ENCODE measurements around the gene B4GALT4.

The B4GALT4 gene

GRCh38 chr3:119181765-119182164, 58.9 kb downstream of the B4GALT4 start:
- Histone ChIP-seq H3K79me2 (ENCODE audit: low read length) (no peaks in the 10 kb centered on the region), H3K4me1 (ENCODE audit: low read length) (no peaks in the 10 kb centered on the region), H3F3A (ENCODE audit: insufficient read depth, low read length) (no peaks in the 10 kb centered on the region), H3K27me3 (replicated peaks; ENCODE audit: insufficient read depth, low read length) (no peaks in the 10 kb centered on the region), H3K36me3 (replicated peaks; ENCODE audit: insufficient read depth, low read length) (no peaks in the 10 kb centered on the region), H3K9me3 (replicated peaks; ENCODE audit: insufficient read depth, low read length) (no peaks in the 10 kb centered on the region), H3K9ac (ENCODE audit: low read length) (no peak overlapping the region), H3K4me2 (ENCODE audit: low read depth, low read length) (no peak overlapping the region), H3K4me3 (ENCODE audit: low read length) (no peak overlapping the region), H3K27ac (ENCODE audit: low read length) (no peak overlapping the region), H3K9me2 (replicated peaks; ENCODE audit: insufficient read depth, low read length) (no peaks in the 10 kb centered on the region), H4K20me1 (ENCODE audit: insufficient read depth, low read length) (no peaks in the 10 kb centered on the region), H2AFZ (ENCODE audit: low read length) (no peak overlapping the region)
- no peak for TF ChIP-seq EZH2 (optimal IDR thresholded peaks at IDR 0.05; ENCODE audit: low read depth, low read length)
- TF ChIP-seq CTCF (IDR thresholded peaks at IDR 0.05; ENCODE audit: low read length): no peak
- TF ChIP-seq EZH2phosphoT487 (IDR thresholded peaks at IDR 0.05; ENCODE audit: low read length): no peak
- DNase-seq: no peak

- Histone ChIP-seq H4K20me1 (ENCODE audit: insufficient read depth, low read length) (no peaks in the 10 kb centered on the region), H3K4me2 (ENCODE audit: low read depth, low read length) (no peak overlapping the region), H3K9me2 (replicated peaks; ENCODE audit: insufficient read depth, low read length) (no peaks in the 10 kb centered on the region), H3K9ac (ENCODE audit: low read length) (no peak overlapping the region), H3F3A (ENCODE audit: insufficient read depth, low read length) (no peaks in the 10 kb centered on the region), H3K79me2 (ENCODE audit: low read length) (no peaks in the 10 kb centered on the region), H3K4me1 (ENCODE audit: low read length) (no peaks in the 10 kb centered on the region), H2AFZ (ENCODE audit: low read length) (no peak overlapping the region), H3K9me3 (replicated peaks; ENCODE audit: insufficient read depth, low read length) (no peaks in the 10 kb centered on the region), H3K36me3 (replicated peaks; ENCODE audit: insufficient read depth, low read length) (no peaks in the 10 kb centered on the region), H3K27me3 (replicated peaks; ENCODE audit: insufficient read depth, low read length) (no peaks in the 10 kb centered on the region), H3K27ac (ENCODE audit: low read length) (no peak overlapping the region), H3K4me3 (ENCODE audit: low read length) (no peak overlapping the region)
- no peak for DNase-seq
- TF ChIP-seq EZH2phosphoT487 (IDR thresholded peaks at IDR 0.05; ENCODE audit: low read length): no peak
These were observed 63.4 kb downstream of the B4GALT4 start for GRCh38 chr3:119177321-119177720.

GRCh38 chr3:119176778-119177177, 63.9 kb downstream of the B4GALT4 start:
- H3K36me3 ChIP-seq (replicated peaks; ENCODE audit: insufficient read depth, low read length): no peaks in the 10 kb centered on the region
- TF ChIP-seq EZH2 (optimal IDR thresholded peaks at IDR 0.05; ENCODE audit: low read depth, low read length) (no peak), EZH2phosphoT487 (IDR thresholded peaks at IDR 0.05; ENCODE audit: low read length) (no peak), CTCF (IDR thresholded peaks at IDR 0.05; ENCODE audit: low read length) (no peak)
- H3K27me3 ChIP-seq (replicated peaks; ENCODE audit: insufficient read depth, low read length): no peaks in the 10 kb centered on the region
- H2AFZ ChIP-seq (ENCODE audit: low read length): no peak overlapping the region
- no peaks in the 10 kb centered on the region for H4K20me1 ChIP-seq (ENCODE audit: insufficient read depth, low read length)
- no peaks in the 10 kb centered on the region for H3K4me1 ChIP-seq (ENCODE audit: low read length)
- no peak for DNase-seq
- H3K27ac ChIP-seq (ENCODE audit: low read length): no peak overlapping the region
- no peaks in the 10 kb centered on the region for H3K79me2 ChIP-seq (ENCODE audit: low read length)
- no peak overlapping the region for H3K9ac ChIP-seq (ENCODE audit: low read length)
- no peak overlapping the region for H3K4me2 ChIP-seq (ENCODE audit: low read depth, low read length)
- H3K4me3 ChIP-seq (ENCODE audit: low read length): no peak overlapping the region
- no peaks in the 10 kb centered on the region for H3F3A ChIP-seq (ENCODE audit: insufficient read depth, low read length)
- H3K9me3 ChIP-seq (replicated peaks; ENCODE audit: insufficient read depth, low read length): no peaks in the 10 kb centered on the region
- H3K9me2 ChIP-seq (replicated peaks; ENCODE audit: insufficient read depth, low read length): no peaks in the 10 kb centered on the region

- TF ChIP-seq EZH2 (optimal IDR thresholded peaks at IDR 0.05; ENCODE audit: low read depth, low read length): no peak
- no peak for TF ChIP-seq EZH2phosphoT487 (IDR thresholded peaks at IDR 0.05; ENCODE audit: low read length)
- TF ChIP-seq CTCF (IDR thresholded peaks at IDR 0.05; ENCODE audit: low read length): no peak
- no peak overlapping the region for H3K4me3 ChIP-seq (ENCODE audit: low read length)
- H3K36me3 ChIP-seq (replicated peaks; ENCODE audit: insufficient read depth, low read length): no peaks in the 10 kb centered on the region
- no peak for DNase-seq
- no peak overlapping the region for H3K27ac ChIP-seq (ENCODE audit: low read length)
- H3F3A ChIP-seq (ENCODE audit: insufficient read depth, low read length): no peaks in the 10 kb centered on the region
- no peaks in the 10 kb centered on the region for H3K79me2 ChIP-seq (ENCODE audit: low read length)
- H3K4me2 ChIP-seq (ENCODE audit: low read depth, low read length): no peak overlapping the region
- H3K9me2 ChIP-seq (replicated peaks; ENCODE audit: insufficient read depth, low read length): no peaks in the 10 kb centered on the region
- no peaks in the 10 kb centered on the region for H3K9me3 ChIP-seq (replicated peaks; ENCODE audit: insufficient read depth, low read length)
- no peak overlapping the region for H2AFZ ChIP-seq (ENCODE audit: low read length)
- H3K4me1 ChIP-seq (ENCODE audit: low read length): no peaks in the 10 kb centered on the region
- H4K20me1 ChIP-seq (ENCODE audit: insufficient read depth, low read length): no peaks in the 10 kb centered on the region
- no peaks in the 10 kb centered on the region for H3K27me3 ChIP-seq (replicated peaks; ENCODE audit: insufficient read depth, low read length)
- no peak overlapping the region for H3K9ac ChIP-seq (ENCODE audit: low read length)
These were observed 64.6 kb downstream of the B4GALT4 start for GRCh38 chr3:119175872-119176756.
